Measurements from ENCODE around the gene NSUN5.
"Not testable (repeated sequence)": the region's sequence is repeated elsewhere in the genome, so short reads cannot be mapped to it uniquely, and the experiment has no call there.

Gene NSUN5

GRCh38 chr7:73308665-73309214 is at the start of gene NSUN5:
Gene NSUN5, minus strand, starts transcription at chr7:73308826. Its CDS starts 36 bp downstream, at chr7:73308790.
- peak; percentile 92 to 93 for DNase-seq

- DNase-seq = no peak
Observed at GRCh38 chr7:73356159-73356558, 47.5 kb upstream of the NSUN5 start.

GRCh38 chr7:73354821-73355220 is 46.2 kb upstream of the NSUN5 start:
- DNase-seq = no peak

GRCh38 chr7:73354196-73354595 is 45.6 kb upstream of the NSUN5 start:
- no peak for DNase-seq

GRCh38 chr7:73353243-73353642 is 44.6 kb upstream of the NSUN5 start:
- no peak for DNase-seq

- DNase-seq = no peak
Observed at GRCh38 chr7:73352784-73353183, 44.2 kb upstream of the NSUN5 start.

- DNase-seq = no peak
Observed at GRCh38 chr7:73351447-73352167, 43.0 kb upstream of the NSUN5 start.

- DNase-seq = no peak
Observed at GRCh38 chr7:73350306-73351068, 41.9 kb upstream of the NSUN5 start.

- DNase-seq = no peak
Observed at GRCh38 chr7:73349763-73350162, 41.1 kb upstream of the NSUN5 start.

GRCh38 chr7:73345951-73346350 is 37.3 kb upstream of the NSUN5 start:
- no peak for DNase-seq

GRCh38 chr7:73345538-73345937 is 36.9 kb upstream of the NSUN5 start:
- DNase-seq = no peak

- DNase-seq = no peak
Observed at GRCh38 chr7:73343671-73344380, 35.2 kb upstream of the NSUN5 start.

- no peak for DNase-seq
Observed at GRCh38 chr7:73342645-73343044, 34.0 kb upstream of the NSUN5 start.

GRCh38 chr7:73341877-73342276 is 33.3 kb upstream of the NSUN5 start:
- no peak for DNase-seq

GRCh38 chr7:73340514-73340913 is 31.9 kb upstream of the NSUN5 start:
- DNase-seq = no peak

- DNase-seq = no peak
Observed at GRCh38 chr7:73338321-73338720, 29.7 kb upstream of the NSUN5 start.

- no peak for DNase-seq
Observed at GRCh38 chr7:73332447-73332846, 23.8 kb upstream of the NSUN5 start.

- DNase-seq = no peak
Observed at GRCh38 chr7:73330772-73331171, 22.1 kb upstream of the NSUN5 start.

- no peak for DNase-seq
Observed at GRCh38 chr7:73329861-73330581, 21.4 kb upstream of the NSUN5 start.

GRCh38 chr7:73328696-73329095 is 20.1 kb upstream of the NSUN5 start:
- DNase-seq = no peak

GRCh38 chr7:73327922-73328321 is 19.3 kb upstream of the NSUN5 start, which contains the start of the genes FKBP6 and TRIM50:
Gene FKBP6, plus strand, starts transcription at chr7:73328161. Its CDS starts 268 bp downstream, at chr7:73328429.
Gene TRIM50, minus strand, starts transcription at chr7:73328082. Its CDS starts 3,295 bp downstream, at chr7:73324787.
- DNase-seq = not testable (repeated sequence)

- DNase-seq = not testable (repeated sequence)
Observed at GRCh38 chr7:73327449-73327848, 18.8 kb upstream of the NSUN5 start.

Measured in stimulated activated CD4-positive, alpha-beta T cell treated with anti-CD3 and anti-CD28 coated beads, Interleukin-2, amount 100 ng/mL, for 24 hours (primary cell).